Activated gamma-delta T cell treated with anti-CD3 and anti-CD28 coated beads, Interleukin-2, amount 50 U/mL, for 16 hours (primary cell): Measurements from ENCODE around the gene PTPRN2.

Experiments used
- DNase-seq: peaks from one replicate; pipeline ENCODE4 v3.0.0-alpha.2; 2020; ENCODE audit warnings: low read depth

PTPRN2 gene

DNA sequence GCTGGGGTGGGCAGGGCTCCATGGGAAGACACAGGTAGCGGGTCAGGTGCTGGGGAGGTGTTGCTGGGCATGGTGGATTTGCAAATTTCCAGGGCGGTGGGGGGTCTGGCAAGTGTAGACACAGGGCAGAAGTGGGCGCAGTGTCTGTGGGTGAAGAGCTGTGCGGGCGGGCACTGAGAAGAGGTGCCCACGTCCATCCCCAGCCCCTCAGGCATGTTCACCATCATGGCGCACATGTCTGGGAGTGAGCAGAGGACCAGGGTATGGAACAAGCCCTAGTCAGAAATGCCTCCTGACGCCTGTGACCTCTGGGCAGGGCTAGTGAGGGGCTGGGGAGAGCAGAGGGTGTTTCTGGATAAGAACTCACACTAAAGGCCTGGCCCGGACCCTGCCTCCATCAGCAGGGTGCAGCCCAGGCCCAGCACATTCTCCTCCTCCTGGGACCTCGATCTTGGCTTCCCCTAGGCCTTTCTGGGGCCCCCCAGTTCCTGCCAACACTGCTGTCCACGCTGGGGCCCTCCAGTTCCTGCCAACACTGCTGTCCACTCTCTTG lies 612.9 kb downstream of the PTPRN2 start:
- DNase-seq: no peak

DNA sequence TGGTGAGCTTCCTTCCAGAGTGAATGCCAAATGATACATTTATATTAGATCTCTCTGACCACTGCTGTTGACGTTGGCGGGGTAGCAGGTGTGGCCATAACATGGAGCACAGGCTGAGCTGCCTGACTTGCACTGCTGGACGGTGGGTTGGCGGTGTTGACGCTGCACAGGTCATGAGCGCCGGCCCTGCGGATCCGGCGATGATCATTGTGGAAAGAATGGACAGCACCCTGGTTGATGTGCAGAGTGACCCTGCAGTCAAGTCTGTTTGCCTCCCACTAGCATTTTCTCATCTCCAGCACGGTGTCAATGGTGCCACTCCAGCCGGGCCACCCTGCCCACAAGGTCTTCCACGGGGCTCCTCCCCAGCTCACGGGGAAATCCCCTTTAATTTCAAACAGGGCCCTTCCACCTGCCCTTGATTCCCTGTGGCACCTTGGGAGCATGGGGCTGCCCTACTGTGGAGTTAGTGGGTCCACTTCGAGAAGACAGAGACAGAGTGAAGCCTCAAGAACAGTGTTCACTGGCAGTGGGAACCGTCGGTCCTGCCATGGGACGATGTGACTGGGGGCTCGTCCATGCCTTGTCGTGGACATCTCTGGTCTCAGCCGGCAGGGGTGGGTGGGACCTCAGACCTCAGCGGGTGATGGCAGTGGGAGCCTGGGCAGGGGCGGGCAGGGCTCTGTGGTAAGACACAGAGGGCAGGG lies 613.5 kb downstream of the PTPRN2 start:
- DNase-seq: no peak

DNA sequence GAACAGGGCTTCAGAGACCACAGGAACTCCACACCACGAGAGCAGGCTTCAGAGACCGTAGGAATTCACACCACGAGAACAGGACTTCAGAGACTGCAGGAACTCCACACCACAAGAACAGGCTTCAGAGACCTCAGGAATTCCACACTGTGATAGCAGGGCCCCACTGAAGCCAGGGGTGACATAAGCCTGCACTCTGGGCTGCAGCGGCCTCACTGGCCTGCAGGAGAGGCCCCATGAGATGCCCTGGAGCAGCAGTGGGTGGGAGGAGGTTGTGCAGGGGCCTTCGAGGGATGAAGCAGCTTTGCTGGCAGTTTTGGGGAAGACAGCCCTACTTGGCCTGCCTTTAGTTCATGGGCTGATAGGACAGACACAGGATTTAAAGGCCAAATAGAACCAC lies 614.7 kb downstream of the PTPRN2 start:
- DNase-seq: no peak

DNA sequence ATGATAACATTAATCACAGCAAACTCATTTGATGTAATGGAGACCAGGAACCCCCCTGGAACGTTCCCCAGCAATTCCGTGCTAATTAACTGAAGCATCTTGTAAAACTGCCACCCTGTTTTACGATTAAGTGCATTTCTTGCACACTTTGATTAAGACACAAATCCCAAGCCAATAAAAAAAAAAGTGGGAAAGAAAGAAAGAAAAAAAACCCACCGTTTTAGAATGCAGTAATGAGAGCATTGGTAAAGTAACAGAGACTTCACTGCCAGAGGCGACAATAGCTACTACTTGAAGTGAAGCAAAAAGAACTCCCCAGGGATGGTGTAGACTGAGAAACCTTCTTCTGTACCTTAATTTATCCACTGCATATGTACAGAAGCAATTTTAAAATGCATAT lies 616.1 kb downstream of the PTPRN2 start:
- no peak for DNase-seq

DNA sequence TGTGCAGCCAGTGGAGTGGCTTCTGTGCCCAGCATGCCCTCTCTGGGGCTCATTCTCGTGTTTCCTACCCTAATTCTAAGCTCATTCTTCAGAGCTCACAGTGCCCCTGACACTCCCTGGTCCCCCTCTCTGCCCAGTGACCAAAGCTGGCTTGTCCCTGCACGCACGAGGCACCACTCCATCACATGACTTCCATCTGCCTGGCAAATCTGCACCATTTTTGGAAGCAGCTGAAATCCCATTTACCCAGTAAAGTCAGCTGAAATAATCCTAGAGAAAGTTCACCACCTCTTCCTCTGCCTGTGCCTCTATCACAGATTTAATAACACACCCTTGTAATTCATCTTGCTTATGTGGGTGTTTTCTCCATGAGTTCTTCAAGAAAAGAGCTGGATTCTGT lies 616.9 kb downstream of the PTPRN2 start:
- DNase-seq: no peak

DNA sequence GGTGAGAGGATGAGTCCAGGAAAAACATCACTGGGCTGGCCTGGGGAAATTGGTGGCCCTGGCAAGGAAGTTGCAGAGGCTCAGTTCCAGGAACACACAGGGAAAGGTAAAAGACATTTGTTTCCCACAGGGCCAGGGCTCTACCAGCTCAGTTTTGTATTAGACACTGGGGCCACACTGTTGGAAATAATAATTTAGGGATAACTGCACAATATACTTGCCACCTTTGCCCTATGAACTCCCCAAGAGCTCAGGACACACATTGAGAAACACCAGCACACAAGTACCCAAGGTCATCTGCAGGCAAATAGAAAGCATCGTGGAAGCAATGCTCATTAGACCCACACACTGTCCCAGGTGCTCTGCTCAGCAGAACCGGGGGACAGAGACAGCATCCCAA lies 617.6 kb downstream of the PTPRN2 start:
- DNase-seq: no peak

DNA sequence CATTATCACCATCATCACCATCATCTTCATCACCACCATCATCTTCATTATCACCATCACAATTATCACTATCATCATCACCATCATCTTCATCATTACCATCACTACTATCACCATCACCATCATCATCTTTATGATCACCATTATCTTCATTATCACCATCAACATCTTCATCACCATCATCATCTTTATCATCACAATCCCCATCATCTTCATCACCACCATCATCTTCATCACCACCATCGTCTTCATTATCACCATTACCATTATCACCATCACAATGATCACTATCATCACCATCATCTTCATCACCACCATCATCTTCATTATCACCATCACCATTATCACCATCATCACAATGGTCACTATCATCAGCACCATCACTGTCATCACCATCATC lies 621.1 kb downstream of the PTPRN2 start:
- no peak for DNase-seq

DNA sequence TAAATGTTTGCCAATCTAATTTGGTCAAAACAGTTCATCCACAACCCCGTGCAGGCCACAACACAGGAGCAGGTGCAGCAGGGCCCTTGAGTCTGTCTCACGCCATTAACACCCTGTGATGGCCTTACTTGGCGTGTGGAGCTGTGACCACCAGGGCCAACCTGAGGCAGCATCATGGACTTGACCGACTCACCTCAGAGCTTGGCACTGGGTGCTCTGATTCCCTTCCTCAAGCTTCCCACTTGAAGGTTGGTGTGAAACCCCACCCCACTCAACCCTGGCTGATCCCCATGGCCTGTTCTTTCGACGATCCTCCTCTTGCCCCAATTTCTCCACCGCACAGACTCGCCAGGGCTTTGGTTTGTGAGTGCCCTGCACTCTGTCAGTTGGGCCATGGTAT lies 623.1 kb downstream of the PTPRN2 start:
- no peak for DNase-seq

DNA sequence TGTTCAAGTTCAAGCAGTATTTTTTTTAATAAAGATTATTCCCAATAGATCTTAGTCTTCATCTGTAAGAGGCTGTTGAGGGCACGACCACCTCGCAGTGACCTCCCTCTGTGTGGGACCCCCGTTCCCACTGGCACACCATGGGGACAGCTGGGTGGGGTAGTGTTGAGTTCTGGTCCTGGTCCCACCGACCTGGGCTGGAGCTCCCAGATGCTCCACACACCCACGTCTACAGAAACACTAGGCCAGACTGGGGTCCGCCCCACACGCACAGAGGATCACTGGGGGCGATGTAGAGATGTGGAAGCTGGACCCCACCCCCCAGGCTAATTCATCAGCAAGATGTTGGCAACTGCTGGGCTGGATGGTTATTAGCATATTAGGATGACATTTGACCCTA lies 623.6 kb downstream of the PTPRN2 start:
- DNase-seq: no peak

DNA sequence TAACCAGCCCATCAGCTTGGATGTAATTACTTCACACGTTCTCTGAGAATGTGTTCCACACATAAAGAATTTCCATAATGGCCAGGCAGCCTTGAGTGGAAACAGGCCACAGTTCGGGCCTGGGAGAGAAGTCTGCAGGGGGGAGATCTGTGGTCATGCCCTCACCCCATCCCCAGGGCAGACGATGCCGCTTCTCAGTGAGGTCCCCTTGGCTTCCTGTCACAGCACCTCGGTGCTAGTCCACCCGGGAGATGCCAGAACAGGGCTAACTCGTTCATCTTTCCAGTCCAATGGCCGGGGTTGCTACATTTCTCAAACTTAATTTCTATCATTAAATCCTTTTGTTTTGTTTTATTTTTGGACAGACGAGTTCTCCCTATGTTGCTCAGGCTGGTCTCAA lies 624.1 kb downstream of the PTPRN2 start:
- no peak for DNase-seq

DNA sequence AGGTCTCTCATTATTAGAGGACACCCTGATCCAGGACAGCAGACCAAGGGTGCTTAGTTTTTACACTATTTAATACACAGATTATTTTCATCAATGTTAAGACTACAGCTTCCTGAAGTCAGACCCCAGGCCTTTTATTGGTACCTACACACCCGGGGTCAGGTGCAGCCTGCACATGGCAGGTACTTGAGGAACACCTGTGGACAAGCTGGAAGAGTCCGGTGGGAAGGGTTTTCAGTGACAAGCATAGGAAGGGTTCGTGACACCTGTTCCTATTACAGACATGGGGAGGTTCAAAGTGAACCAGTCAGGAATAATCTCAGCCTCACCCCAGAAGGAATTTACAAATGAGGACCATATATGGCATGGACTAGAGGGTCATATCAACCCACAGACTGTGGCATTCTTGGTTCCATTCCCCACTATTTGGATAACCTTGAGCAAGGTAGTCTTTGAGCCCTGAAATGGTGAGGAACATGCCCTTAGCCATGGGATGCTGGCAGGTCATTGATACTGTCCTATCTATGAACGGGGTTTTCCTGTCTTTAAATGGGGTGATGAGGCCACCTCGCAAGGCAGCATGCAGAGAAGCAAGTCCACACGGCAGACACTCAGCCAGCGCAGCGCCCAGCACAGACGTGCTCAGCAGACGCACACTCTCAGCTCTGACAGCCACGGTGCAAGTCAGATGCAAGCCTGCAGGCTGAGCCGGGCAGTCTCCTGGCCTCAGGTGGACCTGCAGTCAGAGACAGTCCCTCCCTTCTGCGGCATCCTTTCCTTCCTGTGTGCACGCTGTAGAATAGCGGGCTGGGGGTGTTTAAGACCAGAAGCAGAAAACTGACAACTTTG lies 624.9 kb downstream of the PTPRN2 start:
- DNase-seq: no peak

DNA sequence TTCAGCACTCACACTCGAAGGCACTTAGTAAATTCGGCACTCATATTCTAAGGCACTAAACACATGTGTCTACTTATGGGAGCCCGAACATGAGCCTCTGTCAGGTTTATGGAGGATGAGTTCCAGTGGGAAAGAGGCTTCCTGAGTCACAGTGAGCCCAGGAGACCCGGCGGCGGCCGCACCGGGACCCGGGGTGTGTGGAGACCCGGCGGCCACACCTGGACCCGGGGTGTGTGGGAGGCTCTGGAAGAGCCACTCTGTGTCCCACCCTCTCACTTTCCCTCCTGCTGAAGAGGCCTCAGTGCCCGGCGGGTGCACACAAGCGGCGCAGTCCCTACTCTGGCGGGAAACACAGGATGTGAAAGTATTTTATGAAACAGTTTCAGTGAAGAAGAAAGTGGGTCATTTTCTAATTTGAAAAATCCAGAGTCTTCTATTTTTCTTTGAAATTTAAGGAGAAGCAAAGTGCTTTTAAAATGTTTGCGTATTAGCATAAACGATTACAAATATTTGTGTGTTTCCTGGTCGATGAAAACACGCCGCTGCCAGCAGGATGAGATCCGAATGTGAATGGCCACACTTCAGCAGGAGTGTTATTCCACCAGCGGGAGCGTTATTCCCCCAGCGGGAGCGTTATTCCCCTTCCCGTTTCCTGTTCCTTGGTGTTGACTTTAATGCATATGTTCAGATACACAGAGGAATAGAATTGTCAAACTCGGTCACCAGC lies 625.7 kb downstream of the PTPRN2 start:
- DNase-seq: no peak

DNA sequence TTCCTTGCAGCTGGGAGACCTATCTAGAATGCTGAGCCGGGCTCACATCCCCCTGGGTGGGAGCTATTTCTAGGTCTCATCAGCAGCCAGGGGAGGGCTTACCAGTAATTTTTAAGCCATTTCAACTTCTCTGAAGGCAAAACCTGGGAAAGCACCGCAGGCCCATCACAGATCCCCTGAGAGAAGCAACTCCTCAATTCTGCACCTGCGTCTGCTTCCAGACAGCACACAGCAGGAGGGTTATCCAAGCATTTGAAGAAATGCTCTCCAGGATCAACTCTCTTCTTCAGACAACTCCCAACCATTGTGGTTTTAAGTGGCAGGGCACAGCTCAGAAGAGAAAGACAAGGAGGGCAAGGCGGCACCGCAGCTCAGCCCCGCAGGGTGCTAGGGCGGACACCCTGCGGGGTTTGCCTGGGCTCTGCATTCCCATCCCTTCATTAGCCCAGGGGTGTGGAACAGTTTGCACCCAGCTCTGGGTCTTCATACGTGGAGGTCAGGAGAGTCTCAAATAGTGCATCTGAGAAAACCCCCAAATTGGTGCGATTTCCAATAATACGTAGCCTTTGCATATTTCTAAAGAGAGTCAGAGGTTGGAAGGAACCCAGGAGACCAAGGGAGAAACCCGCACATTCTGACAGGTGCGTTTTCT lies 632.1 kb downstream of the PTPRN2 start:
- no peak for DNase-seq

DNA sequence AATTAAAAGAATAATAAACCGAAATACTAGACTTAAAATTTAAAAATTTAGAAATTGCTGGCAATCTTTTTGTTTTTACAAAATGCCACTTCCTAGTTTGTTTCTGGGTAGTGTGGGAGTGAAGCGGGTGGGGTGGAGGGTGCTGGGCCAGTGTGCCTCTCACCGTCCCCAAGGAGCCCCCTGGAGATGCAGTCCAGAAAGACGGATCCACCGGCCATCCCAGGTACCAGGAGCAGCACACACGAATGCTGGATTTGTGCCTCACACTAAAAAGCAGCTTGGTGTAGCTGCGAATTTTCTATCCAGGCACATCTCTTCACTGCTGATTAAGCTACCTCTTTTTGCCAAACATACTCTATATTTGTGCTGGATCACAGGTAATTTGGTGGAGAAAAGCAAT lies 632.7 kb downstream of the PTPRN2 start:
- no peak for DNase-seq

DNA sequence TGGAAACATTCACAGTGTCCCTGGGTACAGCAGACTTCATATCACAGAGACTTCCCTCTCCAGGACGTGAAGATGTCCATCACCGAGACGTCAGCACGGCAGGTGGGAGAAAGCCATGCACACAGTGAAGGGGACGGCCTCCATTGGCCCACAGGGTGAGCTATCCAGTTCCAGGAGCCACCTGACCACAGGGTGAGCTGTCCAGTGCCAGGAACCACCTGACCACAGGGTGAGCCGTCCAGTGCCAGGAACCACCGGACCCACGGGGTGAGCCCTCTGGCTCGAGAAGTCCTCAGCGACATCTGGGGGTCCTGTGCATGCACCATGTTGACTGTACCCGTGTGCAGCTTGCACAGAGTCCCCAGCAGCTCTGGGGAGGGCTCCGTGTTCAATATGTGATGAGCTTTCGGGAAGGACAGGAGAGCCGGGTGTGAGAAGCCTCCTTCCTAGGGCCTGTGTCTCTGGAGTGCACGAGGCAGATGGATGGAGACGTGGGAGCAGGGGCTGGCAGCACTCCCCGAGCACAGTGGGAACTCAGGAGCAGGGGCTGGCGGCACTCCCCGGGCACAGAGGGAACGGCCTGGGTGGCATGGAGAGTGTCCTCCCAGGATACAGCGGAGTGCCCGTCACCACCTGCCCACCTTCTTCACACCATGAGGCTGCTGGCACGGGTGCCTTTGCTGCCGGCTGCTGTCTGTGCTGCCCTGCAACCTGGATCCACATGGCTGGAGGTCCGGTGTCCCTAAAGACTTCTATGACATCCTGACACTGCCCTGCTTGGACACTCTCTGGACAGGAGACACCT lies 634.6 kb downstream of the PTPRN2 start:
- no peak for DNase-seq

DNA sequence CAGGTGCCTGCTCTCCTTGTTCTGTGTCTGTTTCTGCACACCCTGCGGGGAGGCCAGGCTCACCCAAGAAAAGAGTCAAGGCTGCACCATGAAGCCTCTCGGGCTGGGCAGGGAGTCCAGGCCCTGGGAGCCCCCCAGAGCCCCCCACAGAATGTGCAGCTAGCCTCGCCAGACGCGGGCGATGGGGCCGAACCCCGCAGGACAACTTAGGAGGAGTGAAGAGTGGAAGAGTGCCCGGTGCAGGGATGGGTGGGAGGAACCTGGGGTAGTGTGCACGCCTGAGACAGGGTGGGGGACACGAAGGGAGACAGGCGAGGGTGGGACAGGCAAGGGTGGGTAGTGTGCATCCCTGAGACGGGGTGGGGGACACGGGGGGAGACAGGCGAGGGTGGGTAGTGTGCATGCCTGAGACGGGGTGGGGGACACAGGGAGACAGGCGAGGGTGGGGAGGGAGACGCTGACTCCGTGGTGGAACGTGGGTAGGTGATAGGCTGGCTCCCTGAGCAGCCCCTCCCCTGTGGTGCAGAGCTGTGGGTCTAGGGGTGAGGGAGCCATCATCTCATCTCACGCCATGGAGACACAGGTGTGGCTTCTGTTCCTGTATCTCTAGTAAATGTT lies 635.5 kb downstream of the PTPRN2 start:
- no peak for DNase-seq

DNA sequence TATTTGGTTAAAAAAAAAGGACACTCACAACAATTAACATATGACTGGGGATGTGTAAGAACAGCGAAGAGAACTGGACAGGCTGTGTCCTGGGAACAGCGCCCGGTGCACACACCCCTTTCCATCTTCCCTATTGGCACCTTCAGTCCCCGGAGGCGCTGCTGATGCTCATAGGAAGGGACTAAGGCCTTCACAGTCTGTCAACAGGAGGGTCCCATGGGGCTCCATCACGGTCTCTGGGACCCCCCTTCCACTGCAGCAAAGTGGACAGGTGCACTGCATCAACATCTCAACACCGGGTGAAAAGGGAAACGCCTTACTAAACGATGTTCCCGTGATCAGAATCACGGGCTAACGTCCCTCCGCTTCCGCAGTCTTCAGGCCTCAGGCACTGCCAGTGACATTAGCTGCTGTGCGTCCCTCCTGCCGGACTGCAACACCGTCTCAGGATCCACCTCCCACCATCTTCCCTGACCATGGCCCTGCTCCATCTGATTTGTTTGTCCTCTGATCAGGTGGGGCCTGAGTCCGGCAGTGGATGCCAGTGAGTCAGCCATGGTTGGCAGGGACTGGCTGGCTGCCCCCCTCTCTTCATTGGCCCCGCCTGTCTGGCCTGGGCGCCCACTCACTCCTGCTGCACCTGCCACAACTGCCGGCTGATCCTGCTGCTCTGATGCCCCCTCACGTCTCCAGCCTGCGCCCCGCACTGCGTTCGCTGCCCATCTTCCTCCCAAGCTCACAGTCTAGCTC lies 636.1 kb downstream of the PTPRN2 start:
- DNase-seq: no peak

DNA sequence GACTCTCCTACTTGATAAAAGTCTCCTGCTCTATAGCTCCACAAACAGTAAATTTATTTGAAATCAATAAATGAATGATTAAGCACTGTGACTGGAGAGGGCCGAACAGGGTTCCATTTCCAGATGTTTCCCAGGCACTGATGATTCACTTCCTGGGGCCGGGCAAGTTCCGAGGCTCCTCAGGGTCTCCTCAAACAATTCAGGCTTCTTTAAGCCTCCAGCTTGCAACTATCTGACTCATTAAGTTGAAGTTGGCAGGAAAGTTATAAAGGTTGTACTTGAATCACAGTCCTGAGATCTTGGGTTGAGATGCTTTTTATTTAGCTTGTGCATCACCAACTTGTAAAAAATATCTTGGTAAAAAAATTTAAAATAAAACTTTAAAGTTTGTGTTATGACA lies 637.9 kb downstream of the PTPRN2 start:
- no peak for DNase-seq

DNA sequence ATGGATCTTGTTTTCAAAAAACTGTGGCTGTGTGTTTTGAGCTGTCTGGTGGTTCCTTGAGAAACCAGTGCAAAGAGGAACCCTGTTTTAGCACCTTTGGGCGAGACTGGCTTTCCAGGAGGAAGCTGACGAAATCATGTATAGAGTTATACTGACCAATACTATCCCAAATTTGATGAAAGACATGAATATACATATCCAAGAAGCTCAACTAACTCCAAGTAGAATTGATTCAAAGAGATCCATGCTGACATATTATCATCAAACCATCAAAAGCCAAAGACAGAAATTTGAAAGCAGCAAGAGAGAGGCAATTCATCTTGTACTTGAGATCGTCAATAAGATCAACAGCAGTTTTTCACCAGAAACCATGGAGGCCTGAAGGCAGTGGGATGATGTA lies 640.1 kb downstream of the PTPRN2 start:
- no peak for DNase-seq

DNA sequence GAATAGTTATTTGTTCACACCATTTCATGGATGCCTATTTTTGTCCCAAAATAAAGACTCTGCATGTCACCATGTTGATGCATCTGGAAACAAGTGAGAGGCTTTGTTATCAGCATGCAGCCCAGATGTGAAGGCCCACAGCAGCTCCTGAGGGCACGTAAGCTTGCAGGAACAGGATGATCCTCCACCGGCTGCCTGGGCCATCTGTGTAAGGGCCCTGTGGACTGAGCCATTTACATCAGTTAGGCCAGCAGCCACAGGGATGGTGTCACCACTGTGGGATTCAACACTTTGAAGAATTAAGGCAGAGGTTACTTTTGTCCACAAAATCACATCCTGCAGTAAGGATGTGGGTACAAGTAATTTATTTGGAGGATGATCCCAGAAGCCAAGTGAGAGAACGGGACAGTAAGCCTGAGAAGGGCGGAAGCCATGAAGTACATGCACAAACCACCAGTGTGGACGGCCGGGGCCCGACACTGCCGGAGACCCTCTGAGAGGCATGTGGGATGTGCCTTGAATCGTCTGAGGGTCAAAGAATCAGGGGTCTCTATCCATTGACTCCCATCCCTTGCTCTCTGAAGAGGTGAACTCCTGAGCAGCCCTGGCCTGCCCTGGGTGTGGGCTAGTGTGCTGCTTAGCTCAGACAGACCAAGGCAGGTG lies 641.1 kb downstream of the PTPRN2 start:
- no peak for DNase-seq
